PFSK-1 (cell line): Measurements from ENCODE around the gene CCSER1.

ENCODE experiments used
- POLR2AphosphoS5 ChIP-seq: IDR thresholded peaks from 2 replicates; pipeline ENCODE4 v1.6.1; 2012; ENCODE audit warnings: low read depth, mild to moderate bottlenecking, control low read depth, low read length, moderate library complexity
- TF ChIP-seq, protein P1 (sequence below), 2 experiments: IDR thresholded peaks; 2 replicates each; pipeline versions ENCODE4 v1.6.1 to v1.8.0; 2011 to 2012; ENCODE audit warnings: low read depth in 2 of 2, low read length in 2 of 2, control low read depth in 1 of 2, inconsistent platforms in 1 of 2, mild to moderate bottlenecking in 1 of 2, moderate library complexity in 1 of 2; ENCODE audit not compliant: insufficient read depth in 1 of 2

DNA sequence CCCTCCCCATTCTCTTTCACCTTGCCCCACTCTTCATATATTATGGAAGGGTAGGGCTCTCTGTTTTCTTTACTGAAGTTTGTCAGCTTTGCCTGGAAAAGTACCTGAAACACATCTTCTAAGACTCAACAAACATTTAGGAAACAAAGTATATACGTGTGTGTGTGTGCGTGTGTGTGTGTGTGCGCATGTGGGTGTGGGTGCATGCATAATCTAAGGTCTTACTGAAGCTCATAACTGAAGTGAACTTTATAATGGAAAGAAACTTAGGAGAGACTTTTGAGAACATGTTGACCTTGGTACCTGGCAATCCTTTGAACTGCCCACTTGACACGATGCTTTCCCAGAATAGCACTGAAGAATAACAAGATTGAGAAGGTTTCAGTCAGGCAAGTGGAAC, 1190.2 kb downstream of the CCSER1 start:
- TF ChIP-seq, protein P1, sequence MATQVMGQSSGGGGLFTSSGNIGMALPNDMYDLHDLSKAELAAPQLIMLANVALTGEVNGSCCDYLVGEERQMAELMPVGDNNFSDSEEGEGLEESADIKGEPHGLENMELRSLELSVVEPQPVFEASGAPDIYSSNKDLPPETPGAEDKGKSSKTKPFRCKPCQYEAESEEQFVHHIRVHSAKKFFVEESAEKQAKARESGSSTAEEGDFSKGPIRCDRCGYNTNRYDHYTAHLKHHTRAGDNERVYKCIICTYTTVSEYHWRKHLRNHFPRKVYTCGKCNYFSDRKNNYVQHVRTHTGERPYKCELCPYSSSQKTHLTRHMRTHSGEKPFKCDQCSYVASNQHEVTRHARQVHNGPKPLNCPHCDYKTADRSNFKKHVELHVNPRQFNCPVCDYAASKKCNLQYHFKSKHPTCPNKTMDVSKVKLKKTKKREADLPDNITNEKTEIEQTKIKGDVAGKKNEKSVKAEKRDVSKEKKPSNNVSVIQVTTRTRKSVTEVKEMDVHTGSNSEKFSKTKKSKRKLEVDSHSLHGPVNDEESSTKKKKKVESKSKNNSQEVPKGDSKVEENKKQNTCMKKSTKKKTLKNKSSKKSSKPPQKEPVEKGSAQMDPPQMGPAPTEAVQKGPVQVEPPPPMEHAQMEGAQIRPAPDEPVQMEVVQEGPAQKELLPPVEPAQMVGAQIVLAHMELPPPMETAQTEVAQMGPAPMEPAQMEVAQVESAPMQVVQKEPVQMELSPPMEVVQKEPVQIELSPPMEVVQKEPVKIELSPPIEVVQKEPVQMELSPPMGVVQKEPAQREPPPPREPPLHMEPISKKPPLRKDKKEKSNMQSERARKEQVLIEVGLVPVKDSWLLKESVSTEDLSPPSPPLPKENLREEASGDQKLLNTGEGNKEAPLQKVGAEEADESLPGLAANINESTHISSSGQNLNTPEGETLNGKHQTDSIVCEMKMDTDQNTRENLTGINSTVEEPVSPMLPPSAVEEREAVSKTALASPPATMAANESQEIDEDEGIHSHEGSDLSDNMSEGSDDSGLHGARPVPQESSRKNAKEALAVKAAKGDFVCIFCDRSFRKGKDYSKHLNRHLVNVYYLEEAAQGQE (IDR thresholded peaks at IDR 0.05; ENCODE audit: insufficient read depth in 1 of 2, low read depth in 2 of 2, low read length in 2 of 2): no peak
- no peak for TF ChIP-seq POLR2AphosphoS5
